ENCODE data around the gene HAS3. TPM values are rescaled to one million over a fixed set of nuclear protein-coding genes. Genes with fewer than 3 reads are reported as not detected.

HAS3 gene
- total RNA-seq, 1 experiment from 2014 or later, result 100 TPM

- WGBS (ENCODE audit: extremely low coverage, insufficient read length, low lambda C conversion rate), result no CpG with 5 or more reads among the region's 48 CpGs
- H3K79me1 ChIP-seq (ENCODE audit: insufficient read depth, low read depth, low read length, poor library complexity, severe bottlenecking), result no peaks in the 10 kb centered on the region
- Mint-ChIP-seq H3K36me3 (ENCODE audit: insufficient read depth in 1 of 3, low read depth in 3 of 3) (peaks cover 38 to 59% (median 51%) of the 10 kb centered on the region in 3 experiments), H3K27ac (peak overlapping the region in 2 of 3 experiments; percentile 75 to 87; a peak in 4 of 7 replicates), H3K9me3 (peaks cover 0 to under 1% of the 10 kb centered on the region in 2 experiments; a peak in 2 of 5 replicates), H3K4me1 (peaks cover 30 to 38% of the 10 kb centered on the region in 2 experiments), H3K4me3 (peak overlapping the region in 1 of 2 experiments; percentile 38; a peak in 3 of 5 replicates), H3K27me3 (ENCODE audit: low read depth) (peaks cover under 1% of the 10 kb centered on the region; the same call in 1 of the 2 replicates)
- no peak overlapping the region for H3K9ac ChIP-seq (ENCODE audit: extremely low read depth, insufficient read length, low read length)
- TF ChIP-seq CTCF (conservative IDR thresholded peaks at IDR 0.05), result no peak
- no peaks in the 10 kb centered on the region for H4K20me1 ChIP-seq (ENCODE audit: control insufficient read depth, insufficient read depth, insufficient read length)
- H3K4ac ChIP-seq (ENCODE audit: low read depth, low read length), result no peak overlapping the region
- no peak overlapping the region for H3K23ac ChIP-seq (ENCODE audit: insufficient read length, low read depth, low read length)
- peaks cover 19% of the 10 kb centered on the region for H3K23me2 ChIP-seq (ENCODE audit: insufficient read length, low read depth, low read length, poor library complexity, severe bottlenecking)
- no peak overlapping the region for H3K27ac ChIP-seq (ENCODE audit: insufficient read length, low read depth, low read length)
- no peak overlapping the region for H4K5ac ChIP-seq (ENCODE audit: insufficient read length, low read depth, low read length)
- no peak overlapping the region for H3T11ph ChIP-seq (ENCODE audit: low read length)
- H4K8ac ChIP-seq (replicated peaks; ENCODE audit: insufficient read length, low read depth, low read length), result no peak overlapping the region
- no peak overlapping the region for H2BK120ac ChIP-seq (ENCODE audit: low read depth, low read length, poor library complexity, severe bottlenecking)
- no peak overlapping the region for H2BK20ac ChIP-seq (ENCODE audit: low read depth, low read length, poor library complexity, severe bottlenecking)
- no peak overlapping the region; the same call in 1 of the 2 replicates for H3K14ac ChIP-seq (ENCODE audit: insufficient read depth, low read length)
- H2BK5ac ChIP-seq (ENCODE audit: insufficient read length, low read length), result no peak overlapping the region
- peaks cover 8% of the 10 kb centered on the region; the same call in 1 of the 2 replicates for H3K79me2 ChIP-seq (ENCODE audit: insufficient read depth, low read length)
- H3K18ac ChIP-seq (ENCODE audit: insufficient read length, low read depth, low read length), result no peak overlapping the region
- H3K27me3 ChIP-seq (ENCODE audit: insufficient read depth, low read length), result no peaks in the 10 kb centered on the region
- H3K9me3 ChIP-seq (ENCODE audit: control insufficient read depth, low read depth, low read length), result no peaks in the 10 kb centered on the region
- H2AK5ac ChIP-seq (ENCODE audit: insufficient read length, low read length), result no peak overlapping the region
- peaks cover 7% of the 10 kb centered on the region; the same call in 1 of the 2 replicates for H3K4me1 ChIP-seq (ENCODE audit: insufficient read depth, low read length)
- H2BK15ac ChIP-seq (ENCODE audit: low read depth, low read length), result no peak overlapping the region
- H2AFZ ChIP-seq (ENCODE audit: low read length), result no peak overlapping the region
- H3K56ac ChIP-seq (ENCODE audit: insufficient read length, low read depth, low read length), result no peak overlapping the region
- no peak overlapping the region for H4K91ac ChIP-seq (ENCODE audit: insufficient read length, low read depth, low read length)
- no peak for DNase-seq
- no peak overlapping the region for H2BK12ac ChIP-seq (ENCODE audit: insufficient read length, low read depth, low read length)
- H3K4me2 ChIP-seq (ENCODE audit: insufficient read depth, insufficient read length, low read length), result no peak overlapping the region
Measured at GRCh38 chr16:69109486-69110270, 4.2 kb downstream of the HAS3 start.

Measured in H9 (cell line).